ENCODE measurements around the gene CSF1. TPM values are rescaled to one million over a fixed set of nuclear protein-coding genes. Genes with fewer than 3 reads are reported as not detected.

CSF1 gene
- polyA plus RNA-seq, 1 donor (not counting 4 experiments of a cell fraction or from before 2014, with no cell fraction given) = 1.8 TPM

GRCh38 chr1:109897259-109897955 is 13.2 kb upstream of the CSF1 start:
- no peak overlapping the region for H2AFZ ChIP-seq (ENCODE audit: control insufficient read depth, low read length)
- dilution Hi-C loops (cut with MboI; ENCODE audit: extremely low pct_ligation_motif_present, low sequenced_read_pairs) = no loop called here
- no peaks in the 10 kb centered on the region for H3K36me3 ChIP-seq (ENCODE audit: control insufficient read depth in 2 of 2, extremely low read depth in 1 of 2, insufficient read depth in 2 of 2, low read length in 2 of 2)
- H3K27ac ChIP-seq (ENCODE audit: control insufficient read depth, insufficient read depth, low read length) = no peak overlapping the region
- no peak overlapping the region for H3K4me2 ChIP-seq (ENCODE audit: control insufficient read depth, extremely low read depth, insufficient read depth, low read depth, low read length)
- peaks cover 21% of the 10 kb centered on the region for H3K4me1 ChIP-seq (ENCODE audit: control insufficient read depth, extremely low read depth, insufficient read depth, low read length)
- no peak overlapping the region for H3K4me3 ChIP-seq (ENCODE audit: control insufficient read depth in 2 of 3, extremely low read depth in 1 of 3, insufficient read depth in 2 of 3, low read depth in 1 of 3, low read length in 3 of 3)
- no peak overlapping the region for H3K9ac ChIP-seq (ENCODE audit: control insufficient read depth, extremely low read depth, insufficient read depth, low read length)
- H3K27me3 ChIP-seq (ENCODE audit: control insufficient read depth, extremely low read depth, insufficient read depth, low read length) = peaks cover 14% of the 10 kb centered on the region
- H3K9me1 ChIP-seq (ENCODE audit: control insufficient read depth, extremely low read depth, insufficient read depth, low read length) = no peaks in the 10 kb centered on the region
- TF ChIP-seq CTCF (optimal IDR thresholded peaks at IDR 0.05 in 1 of 3, IDR thresholded peaks at IDR 0.05 in 1 of 3, conservative IDR thresholded peaks at IDR 0.05 in 1 of 3; ENCODE audit: extremely low read depth in 1 of 3, insufficient read depth in 2 of 3, low read length in 3 of 3) (no peak), EZH2 (IDR thresholded peaks at IDR 0.05; ENCODE audit: low read length) (no peak)
- no peaks in the 10 kb centered on the region for H3K9me3 ChIP-seq (ENCODE audit: control insufficient read depth, low read depth, low read length)
- no peaks in the 10 kb centered on the region for H4K20me1 ChIP-seq (ENCODE audit: control insufficient read depth, extremely low read depth, insufficient read depth, low read length)
- no peak for FAIRE-seq
- no peak for DNase-seq (ENCODE audit: low read depth, low spot score)
- H3K79me2 ChIP-seq (ENCODE audit: control insufficient read depth, insufficient read depth, low read length) = no peaks in the 10 kb centered on the region

- Histone ChIP-seq H3K27ac (ENCODE audit: control insufficient read depth, insufficient read depth, low read length) (no peak overlapping the region), H2AFZ (ENCODE audit: control insufficient read depth, low read length) (no peak overlapping the region), H4K20me1 (ENCODE audit: control insufficient read depth, extremely low read depth, insufficient read depth, low read length) (no peaks in the 10 kb centered on the region), H3K79me2 (ENCODE audit: control insufficient read depth, insufficient read depth, low read length) (no peaks in the 10 kb centered on the region), H3K4me1 (ENCODE audit: control insufficient read depth, extremely low read depth, insufficient read depth, low read length) (peaks cover 11% of the 10 kb centered on the region), H3K9me3 (ENCODE audit: control insufficient read depth, low read depth, low read length) (no peaks in the 10 kb centered on the region), H3K9ac (ENCODE audit: control insufficient read depth, extremely low read depth, insufficient read depth, low read length) (no peak overlapping the region), H3K4me3 (ENCODE audit: control insufficient read depth in 2 of 3, extremely low read depth in 1 of 3, insufficient read depth in 2 of 3, low read depth in 1 of 3, low read length in 3 of 3) (no peak overlapping the region), H3K27me3 (ENCODE audit: control insufficient read depth, extremely low read depth, insufficient read depth, low read length) (peaks cover 14% of the 10 kb centered on the region), H3K36me3 (ENCODE audit: control insufficient read depth in 2 of 2, extremely low read depth in 1 of 2, insufficient read depth in 2 of 2, low read length in 2 of 2) (no peaks in the 10 kb centered on the region), H3K4me2 (ENCODE audit: control insufficient read depth, extremely low read depth, insufficient read depth, low read depth, low read length) (no peak overlapping the region), H3K9me1 (ENCODE audit: control insufficient read depth, extremely low read depth, insufficient read depth, low read length) (no peaks in the 10 kb centered on the region)
- dilution Hi-C loops (cut with MboI; ENCODE audit: extremely low pct_ligation_motif_present, low sequenced_read_pairs) = no loop called here
- DNase-seq (ENCODE audit: low read depth, low spot score) (no peak), FAIRE-seq (no peak)
- TF ChIP-seq EZH2 (IDR thresholded peaks at IDR 0.05; ENCODE audit: low read length) (no peak), CTCF (optimal IDR thresholded peaks at IDR 0.05 in 1 of 3, IDR thresholded peaks at IDR 0.05 in 1 of 3, conservative IDR thresholded peaks at IDR 0.05 in 1 of 3; ENCODE audit: extremely low read depth in 1 of 3, insufficient read depth in 2 of 3, low read length in 3 of 3) (no peak)
Observed at GRCh38 chr1:109898842-109899241, 11.8 kb upstream of the CSF1 start.

Measured in keratinocyte (primary cell).